Tracheal epithelial cell (primary cell): Measurements from ENCODE around the gene NFE2. TPM values are rescaled to one million over a fixed set of nuclear protein-coding genes. Genes with fewer than 3 reads are reported as not detected.

Source experiments
- total RNA-seq: library from RNA; depleted of rRNA; stranded (reverse); fragments of >200 nt; gene quantifications from 2 replicates; pipeline ENCODE4 v1.2.1, GENCODE V29; 2014

NFE2 gene
- total RNA-seq = under 0.01 and 0.43 TPM in 2 replicates

GRCh38 chr12:54300732-54301427, at the start of gene NFE2:
TSS of gene NFE2 (minus strand) at chr12:54301015. CDS start at chr12:54295248, 5,767 bp downstream.

GRCh38 chr12:54324617-54325441, 24.0 kb upstream of the NFE2 start, which contains the start of gene COPZ1:
TSS of gene COPZ1 (plus strand) at chr12:54325131. CDS start at chr12:54325164, 33 bp downstream.

GRCh38 chr12:54280468-54281260, 20.2 kb downstream of the NFE2 start, which contains the start of gene HNRNPA1:
TSS of gene HNRNPA1 (plus strand) at chr12:54280726. CDS start at chr12:54280808, 82 bp downstream.

GRCh38 chr12:54279632-54280467, 21.0 kb downstream of the NFE2 start, which contains the start of gene CBX5:
TSS of gene CBX5 (minus strand) at chr12:54280122. CDS start at chr12:54257650, 22,472 bp downstream.

Other genes with a start within 250 kb of the NFE2 start
- gene HOXC4, start 247.2 kb downstream of the NFE2 start, total RNA-seq = under 0.01 TPM in 1 of 2 replicates, not detected in the other
- 29.0 and 37.1 TPM in 2 replicates for gene SMUG1, start 112.0 kb downstream of the NFE2 start, total RNA-seq
- gene CBX5, start 20.9 kb downstream of the NFE2 start, total RNA-seq = 14.0 and 26.0 TPM in 2 replicates
- 222 and 305 TPM in 2 replicates for gene HNRNPA1, start 20.3 kb downstream of the NFE2 start, total RNA-seq
- 88.7 and 89.3 TPM in 2 replicates for gene COPZ1, start 24.1 kb upstream of the NFE2 start, total RNA-seq
- gene GPR84, start 63.5 kb upstream of the NFE2 start, total RNA-seq = not detected in 2 replicates
- 21.3 and 23.4 TPM in 2 replicates for gene ZNF385A, start 83.7 kb upstream of the NFE2 start, total RNA-seq
- 111 and 332 TPM in 2 replicates for gene ITGA5, start 118.3 kb upstream of the NFE2 start, total RNA-seq
- gene GTSF1, start 172.6 kb upstream of the NFE2 start, total RNA-seq = not detected in 2 replicates
- gene NCKAP1L, start 196.7 kb upstream of the NFE2 start, total RNA-seq = not detected in 2 replicates
- gene PDE1B, start 248.6 kb upstream of the NFE2 start, total RNA-seq = not detected in 2 replicates